ENCODE data around the gene KLRC4. TPM values are rescaled to one million over a fixed set of nuclear protein-coding genes. Genes with fewer than 3 reads are reported as not detected.

Gene KLRC4, protein sequence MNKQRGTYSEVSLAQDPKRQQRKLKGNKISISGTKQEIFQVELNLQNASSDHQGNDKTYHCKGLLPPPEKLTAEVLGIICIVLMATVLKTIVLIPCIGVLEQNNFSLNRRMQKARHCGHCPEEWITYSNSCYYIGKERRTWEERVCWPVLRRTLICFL
- total RNA-seq, result under 1 TPM in 1 of 6 donors, not detected in 5; 0.25 TPM
- not detected for polyA plus RNA-seq

DNA sequence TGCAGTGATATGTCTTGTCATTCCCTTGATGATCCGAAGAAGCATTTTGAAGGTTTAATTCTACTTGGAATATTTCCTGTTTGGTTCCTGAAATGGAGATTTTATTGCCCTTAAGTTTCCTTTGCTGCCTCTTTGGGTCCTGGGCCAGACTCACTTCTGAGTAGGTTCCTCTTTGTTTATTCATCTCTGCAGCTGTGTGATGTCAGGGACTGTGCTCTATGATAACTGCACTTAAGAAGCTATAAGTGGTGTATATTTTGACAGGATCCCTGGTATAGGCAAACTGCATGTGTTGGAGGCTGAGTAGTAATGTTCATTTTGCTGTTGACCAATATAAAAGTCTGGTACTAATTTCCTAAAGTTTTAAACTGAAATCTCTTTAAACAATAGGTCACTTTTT is at the start of gene KLRC4:
TSS of gene KLRC4 (minus strand) at position 366 of the 400 bp plus-strand sequence. CDS start at position 184, 182 bp downstream.
- intact Hi-C loops (cut with DNase I), result no loop called here
- DNase-seq (no peak), ATAC-seq (no peak), FAIRE-seq (no peak)
- no peak within 1 kb of the TSS for H3K4me3 ChIP-seq
- TF ChIP-seq, protein P1, sequence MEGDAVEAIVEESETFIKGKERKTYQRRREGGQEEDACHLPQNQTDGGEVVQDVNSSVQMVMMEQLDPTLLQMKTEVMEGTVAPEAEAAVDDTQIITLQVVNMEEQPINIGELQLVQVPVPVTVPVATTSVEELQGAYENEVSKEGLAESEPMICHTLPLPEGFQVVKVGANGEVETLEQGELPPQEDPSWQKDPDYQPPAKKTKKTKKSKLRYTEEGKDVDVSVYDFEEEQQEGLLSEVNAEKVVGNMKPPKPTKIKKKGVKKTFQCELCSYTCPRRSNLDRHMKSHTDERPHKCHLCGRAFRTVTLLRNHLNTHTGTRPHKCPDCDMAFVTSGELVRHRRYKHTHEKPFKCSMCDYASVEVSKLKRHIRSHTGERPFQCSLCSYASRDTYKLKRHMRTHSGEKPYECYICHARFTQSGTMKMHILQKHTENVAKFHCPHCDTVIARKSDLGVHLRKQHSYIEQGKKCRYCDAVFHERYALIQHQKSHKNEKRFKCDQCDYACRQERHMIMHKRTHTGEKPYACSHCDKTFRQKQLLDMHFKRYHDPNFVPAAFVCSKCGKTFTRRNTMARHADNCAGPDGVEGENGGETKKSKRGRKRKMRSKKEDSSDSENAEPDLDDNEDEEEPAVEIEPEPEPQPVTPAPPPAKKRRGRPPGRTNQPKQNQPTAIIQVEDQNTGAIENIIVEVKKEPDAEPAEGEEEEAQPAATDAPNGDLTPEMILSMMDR (IDR thresholded peaks at IDR 0.05), result no peak
- no peaks in the 10 kb centered on the region for H3K4me1 ChIP-seq
- H3K9me3 ChIP-seq, result no peaks in the 10 kb centered on the region
- 0 to 77% methylated on average over 1 of the region's 1 CpG for WGBS, 2 donors
- no peaks in the 10 kb centered on the region for H3K27me3 ChIP-seq
- no peak within 1 kb of the TSS for H3K27ac ChIP-seq
- H3K36me3 ChIP-seq, result no peaks in the 10 kb centered on the region

DNA sequence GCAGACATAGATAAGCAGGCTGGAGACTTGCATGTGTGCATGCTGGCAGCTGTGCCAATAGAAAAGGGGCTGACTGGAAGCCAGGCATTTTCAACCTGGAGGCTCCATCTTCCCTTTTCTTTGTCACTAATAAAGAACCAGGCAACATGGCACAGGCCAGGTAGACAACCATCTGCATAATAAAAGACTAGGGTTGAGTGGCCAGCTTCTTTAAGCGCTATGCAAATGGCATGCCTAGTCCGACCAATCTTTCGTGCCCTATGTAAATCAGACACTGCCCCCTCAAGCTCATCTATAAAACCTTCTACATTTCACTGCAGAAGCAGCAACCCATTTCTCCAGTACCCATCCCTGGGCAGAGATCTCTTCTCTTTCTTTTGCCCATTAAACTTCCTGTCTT is 48.2 kb upstream of the KLRC4 start:
- Histone ChIP-seq H3K9me3 (no peaks in the 10 kb centered on the region), H3K36me3 (no peaks in the 10 kb centered on the region), H3K27ac (no peak overlapping the region), H3K4me3 (no peak overlapping the region), H3K4me1 (no peaks in the 10 kb centered on the region), H3K27me3 (no peaks in the 10 kb centered on the region)
- intact Hi-C loops (cut with DNase I), result no loop called here
- ATAC-seq, result no peak
- TF ChIP-seq, protein P1 (IDR thresholded peaks at IDR 0.05), result no peak
- FAIRE-seq, result no peak
- WGBS, 2 donors, result 81 to 93% methylated on average over 3 of the region's 3 CpGs
- no peak for DNase-seq

DNA sequence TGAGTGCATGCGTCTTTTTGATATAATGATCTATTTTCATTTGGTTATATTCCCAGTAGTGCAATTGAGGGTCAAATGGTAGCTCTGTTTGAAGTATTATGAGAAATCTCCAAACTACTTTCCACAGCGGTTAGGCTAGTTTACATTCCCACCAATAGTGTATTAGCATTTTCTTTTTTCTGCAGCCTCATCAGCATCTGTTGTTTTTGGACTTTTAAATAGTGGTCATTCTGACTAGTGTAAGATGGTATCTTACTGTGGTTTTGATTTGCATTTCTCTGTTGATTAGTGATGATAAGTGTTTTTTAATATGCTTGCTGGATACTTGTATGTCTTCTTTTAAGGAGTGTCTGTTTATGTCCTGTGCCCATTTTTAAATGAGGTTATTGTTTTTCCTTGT is 47.3 kb upstream of the KLRC4 start:
- no peak for ATAC-seq
- 74 to 84% methylated on average over 2 of the region's 2 CpGs for WGBS, 2 donors
- Histone ChIP-seq H3K27me3 (no peaks in the 10 kb centered on the region), H3K27ac (no peak overlapping the region), H3K9me3 (no peaks in the 10 kb centered on the region), H3K36me3 (no peaks in the 10 kb centered on the region), H3K4me3 (no peak overlapping the region), H3K4me1 (no peaks in the 10 kb centered on the region)
- TF ChIP-seq, protein P1 (IDR thresholded peaks at IDR 0.05), result no peak
- FAIRE-seq, result no peak
- DNase-seq, result no peak
- intact Hi-C loops (cut with DNase I), result no loop called here

DNA sequence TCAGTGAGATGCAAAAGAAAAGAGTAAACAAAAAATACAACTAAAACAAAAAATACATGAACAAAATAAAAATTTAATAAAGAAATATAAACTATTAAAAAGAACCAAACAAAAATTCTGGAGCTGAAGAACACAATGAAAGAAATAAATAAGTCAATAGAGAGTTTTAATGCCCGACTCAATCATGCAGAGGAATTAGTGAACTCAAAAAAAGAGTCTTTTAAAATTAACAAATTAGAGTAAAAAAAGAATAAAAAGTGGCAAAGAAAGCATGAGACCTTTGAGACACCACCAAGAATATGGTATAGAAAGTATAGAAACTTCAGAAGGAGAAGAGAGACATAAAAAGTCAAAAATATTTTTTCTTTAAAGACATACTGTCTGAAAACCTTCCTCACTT is 46.2 kb upstream of the KLRC4 start:
- H3K9me3 ChIP-seq, result no peaks in the 10 kb centered on the region
- FAIRE-seq (no peak), ATAC-seq (no peak), DNase-seq (no peak)
- no peaks in the 10 kb centered on the region for H3K4me1 ChIP-seq
- 55 to 76% methylated on average over 1 of the region's 1 CpG for WGBS, 2 donors
- no peak overlapping the region for H3K4me3 ChIP-seq
- H3K27me3 ChIP-seq, result no peaks in the 10 kb centered on the region
- TF ChIP-seq, protein P1 (IDR thresholded peaks at IDR 0.05), result no peak
- no peak overlapping the region for H3K27ac ChIP-seq
- intact Hi-C loops (cut with DNase I), result no loop called here
- H3K36me3 ChIP-seq, result no peaks in the 10 kb centered on the region

DNA sequence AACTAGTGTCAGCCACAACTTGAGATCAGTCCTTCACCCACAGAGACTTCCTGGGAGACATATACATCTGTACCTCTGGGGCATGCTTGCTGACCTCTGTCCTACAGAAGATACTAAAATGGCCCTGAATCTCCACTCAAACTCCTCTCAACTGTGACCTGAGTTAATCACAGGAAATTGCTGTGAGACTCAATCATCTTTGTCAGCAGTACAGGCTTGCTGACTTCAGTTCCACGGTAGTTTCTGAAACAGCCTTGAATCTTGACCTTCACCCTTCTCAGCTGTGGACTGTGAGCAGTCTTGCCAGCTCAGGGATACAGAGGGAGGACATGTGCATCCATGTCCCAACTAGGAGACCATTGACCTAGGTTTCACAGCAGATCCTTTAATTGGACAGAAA is 45.0 kb upstream of the KLRC4 start:
- Histone ChIP-seq H3K4me3 (no peak overlapping the region), H3K36me3 (no peaks in the 10 kb centered on the region), H3K27ac (no peak overlapping the region), H3K9me3 (no peaks in the 10 kb centered on the region), H3K4me1 (no peaks in the 10 kb centered on the region), H3K27me3 (no peaks in the 10 kb centered on the region)
- intact Hi-C loops (cut with DNase I), result no loop called here
- DNase-seq, result no peak
- no peak for FAIRE-seq
- TF ChIP-seq, protein P1 (IDR thresholded peaks at IDR 0.05), result no peak
- WGBS, 2 donors, result 24 to 38% methylated on average over 1 of the region's 1 CpG
- no peak for ATAC-seq
